Measurements from ENCODE around the gene FNTB.

DNA sequence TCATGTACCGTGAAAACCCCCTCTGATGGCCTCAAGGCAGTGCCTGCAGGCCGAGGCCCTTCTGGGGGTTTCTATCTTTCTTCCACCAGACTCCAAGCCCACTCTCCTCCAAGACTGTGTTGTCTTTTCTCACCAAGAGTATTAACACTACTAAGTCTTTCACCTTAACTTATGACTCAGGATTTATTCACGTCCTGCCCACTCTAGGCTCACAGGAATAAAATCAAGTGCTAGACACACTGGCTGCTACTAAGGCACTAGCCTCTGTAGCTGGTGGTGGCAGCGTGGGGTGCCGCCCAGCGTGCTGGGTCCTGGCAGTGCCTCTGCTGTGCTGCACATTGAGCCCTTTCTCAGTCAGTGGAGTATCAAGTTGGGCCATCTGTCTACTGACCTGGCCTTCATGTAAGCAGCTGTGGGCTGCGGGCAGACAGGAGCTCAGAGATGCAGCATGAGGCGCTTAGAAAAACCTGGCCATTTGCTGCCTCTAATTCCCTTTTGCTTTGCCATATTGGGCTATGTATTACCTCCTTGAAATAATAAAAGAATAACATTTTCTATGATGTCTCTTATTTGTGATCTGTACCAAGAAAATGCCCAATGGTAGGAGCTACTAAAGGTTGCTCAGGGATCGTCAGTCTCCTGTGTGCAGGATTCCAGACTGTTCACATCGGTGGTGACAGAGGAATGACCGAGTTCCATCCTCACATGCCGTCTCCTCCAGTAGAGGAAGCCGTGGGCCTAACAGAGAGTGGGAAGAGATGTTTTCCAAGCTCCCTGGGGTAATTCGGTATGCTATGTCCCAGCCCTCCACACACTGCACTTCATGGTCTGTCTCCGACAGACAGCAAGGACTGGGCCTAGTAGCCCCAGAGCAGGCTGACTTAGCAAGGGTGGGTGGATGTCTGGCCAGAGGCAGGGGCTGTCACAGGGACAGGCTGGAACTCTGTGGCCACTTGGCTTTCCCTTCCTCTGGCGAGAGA is 75.7 kb downstream of the FNTB start:
- no peak for TF ChIP-seq CTCF (IDR thresholded peaks at IDR 0.05; ENCODE audit: insufficient read depth, low read depth, low read length)
- TF ChIP-seq EZH2 (IDR thresholded peaks at IDR 0.05; ENCODE audit: insufficient read depth, low read length) = no peak

All from astrocyte (in vitro differentiated cells and primary cell).